ENCODE measurements around the gene TFIP11. TPM values are rescaled to one million over a fixed set of nuclear protein-coding genes. Genes with fewer than 3 reads are reported as not detected.

The TFIP11 gene
- 10 to 100 TPM; 30.5 to 46.3 (median 42.2) TPM for total RNA-seq
- 10 to 100 TPM; 21.5 to 32.1 (median 27.3) TPM for polyA plus RNA-seq
- long read RNA-seq, donor 1, partial matches to known transcripts: 12 of 16 reads
- long read RNA-seq, donor 1, other reads (novel, unspliced or antisense): 0 of 16 reads
- long read RNA-seq, donor 2, partial matches to known transcripts: 0 of 8 reads
- long read RNA-seq, donor 2, other reads (novel, unspliced or antisense): 0 of 8 reads

DNA sequence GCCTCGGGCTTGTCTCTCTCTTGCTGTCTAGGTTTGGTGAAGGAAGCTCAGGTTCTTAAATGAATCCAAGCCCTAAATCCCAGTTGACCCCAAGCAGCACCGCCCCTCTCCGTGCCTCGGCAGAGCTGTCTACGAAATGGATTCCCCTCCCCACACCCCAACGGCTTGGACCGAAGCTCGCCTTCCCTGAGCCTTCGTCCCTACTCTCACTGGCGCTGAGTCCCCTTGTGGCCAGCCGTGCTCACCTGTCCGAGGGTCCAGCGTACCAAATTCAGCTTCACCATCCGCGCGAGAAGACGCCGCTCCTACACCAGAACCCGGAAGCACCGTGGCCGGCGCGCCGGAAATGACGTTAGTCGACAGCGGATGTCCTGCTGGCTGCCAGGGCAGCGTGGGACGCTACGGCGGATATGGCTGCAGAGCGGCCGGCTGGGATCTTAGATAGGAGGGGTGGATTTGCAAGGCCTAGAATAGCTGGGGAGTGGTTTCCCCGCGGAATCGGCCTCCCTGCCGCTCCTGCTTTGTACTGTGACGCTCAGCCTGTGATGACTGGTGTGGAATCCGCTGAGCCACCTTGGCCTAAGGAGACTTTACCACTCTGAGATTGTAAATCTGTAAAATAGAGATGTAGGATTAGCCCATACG lies at the start of gene TFIP11:
Gene TFIP11, minus strand, starts transcription at position 325 of the 645 bp plus-strand sequence. CDS start 2,201 bp downstream, outside the sequence.
- H3K27me3 ChIP-seq (replicated peaks in 1 of 7): no peaks in the 10 kb centered on the region
- 0 to 1% (median 0%) methylated on average over 37 to 40 of the region's 40 CpGs for WGBS, 5 donors
- DNase-seq: peak; percentile 98
- H3K4me3 ChIP-seq: peak within 1 kb of the TSS; percentile 56 to 94 (median 84)
- H3K27ac ChIP-seq: peak within 1 kb of the TSS; percentile 58 to 92 (median 77)
- peaks cover 19 to 59% (median 37%) of the 10 kb centered on the region in 6 donors for H3K4me1 ChIP-seq
- H3K9me3 ChIP-seq: no peaks in the 10 kb centered on the region
- TF ChIP-seq POLR2A (IDR thresholded peaks at IDR 0.05) (peak in 1 of 3 donors; percentile 42), POLR2AphosphoS5 (IDR thresholded peaks at IDR 0.05) (peak; percentile 99)
- TF ChIP-seq, protein P1, sequence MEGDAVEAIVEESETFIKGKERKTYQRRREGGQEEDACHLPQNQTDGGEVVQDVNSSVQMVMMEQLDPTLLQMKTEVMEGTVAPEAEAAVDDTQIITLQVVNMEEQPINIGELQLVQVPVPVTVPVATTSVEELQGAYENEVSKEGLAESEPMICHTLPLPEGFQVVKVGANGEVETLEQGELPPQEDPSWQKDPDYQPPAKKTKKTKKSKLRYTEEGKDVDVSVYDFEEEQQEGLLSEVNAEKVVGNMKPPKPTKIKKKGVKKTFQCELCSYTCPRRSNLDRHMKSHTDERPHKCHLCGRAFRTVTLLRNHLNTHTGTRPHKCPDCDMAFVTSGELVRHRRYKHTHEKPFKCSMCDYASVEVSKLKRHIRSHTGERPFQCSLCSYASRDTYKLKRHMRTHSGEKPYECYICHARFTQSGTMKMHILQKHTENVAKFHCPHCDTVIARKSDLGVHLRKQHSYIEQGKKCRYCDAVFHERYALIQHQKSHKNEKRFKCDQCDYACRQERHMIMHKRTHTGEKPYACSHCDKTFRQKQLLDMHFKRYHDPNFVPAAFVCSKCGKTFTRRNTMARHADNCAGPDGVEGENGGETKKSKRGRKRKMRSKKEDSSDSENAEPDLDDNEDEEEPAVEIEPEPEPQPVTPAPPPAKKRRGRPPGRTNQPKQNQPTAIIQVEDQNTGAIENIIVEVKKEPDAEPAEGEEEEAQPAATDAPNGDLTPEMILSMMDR (IDR thresholded peaks at IDR 0.05 in 8 of 11, conservative IDR thresholded peaks at IDR 0.05 in 3 of 11): peak in 2 of 11 experiments; percentile 13 to 14
- peaks cover 0 to 35% (median 30%) of the 10 kb centered on the region in 6 donors for H3K36me3 ChIP-seq
- intact Hi-C loops (cut with DNase I; ENCODE audit: low total_unique reads): no loop called here

DNA sequence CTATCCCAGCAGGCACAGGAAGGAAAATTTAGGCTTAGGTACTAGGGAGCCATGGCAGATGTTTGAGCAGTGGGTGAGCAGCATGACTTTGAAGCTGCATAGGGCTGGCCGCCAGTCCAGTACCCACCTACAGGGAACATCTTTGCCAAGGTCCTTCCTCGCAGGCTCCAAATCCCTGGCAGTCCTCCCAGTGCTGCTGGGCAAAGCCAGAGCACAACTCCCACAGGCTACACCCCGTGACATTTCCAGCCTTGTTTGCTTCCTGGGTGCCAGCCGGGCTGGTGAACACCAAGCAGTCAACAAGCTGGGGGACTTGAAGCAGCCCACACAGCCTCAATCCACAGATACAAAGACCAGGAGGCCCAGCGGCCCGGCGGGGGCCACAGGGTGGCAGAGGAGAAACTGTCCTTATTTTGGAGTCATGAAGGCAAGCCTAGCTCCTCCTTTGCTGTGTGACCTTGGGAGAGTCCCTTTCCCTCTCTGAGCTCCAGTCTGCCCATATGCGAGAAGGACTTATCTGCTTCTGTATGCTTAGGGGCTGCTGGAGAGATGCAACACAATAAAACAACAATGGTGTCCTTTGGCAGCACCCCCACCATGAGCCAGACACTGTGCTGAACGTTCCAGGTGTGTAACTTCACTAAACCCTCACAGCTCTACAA lies 49.6 kb upstream of the TFIP11 start:
- TF ChIP-seq POLR2AphosphoS5 (IDR thresholded peaks at IDR 0.05) (no peak), POLR2A (IDR thresholded peaks at IDR 0.05) (no peak)
- TF ChIP-seq, protein P1 (IDR thresholded peaks at IDR 0.05 in 8 of 11, conservative IDR thresholded peaks at IDR 0.05 in 3 of 11): no peak
- 72 to 85% (median 83%) methylated on average over 2 to 9 of the region's 9 CpGs for WGBS, 5 donors
- H3K36me3 ChIP-seq: peaks cover 0 to 45% (median 8%) of the 10 kb centered on the region in 6 donors
- intact Hi-C loops (cut with DNase I; ENCODE audit: low total_unique reads): no loop called here
- peaks cover 3 to 95% (median 52%) of the 10 kb centered on the region in 6 donors for H3K4me1 ChIP-seq
- no peak overlapping the region for H3K4me3 ChIP-seq
- H3K27me3 ChIP-seq (replicated peaks in 1 of 7): no peaks in the 10 kb centered on the region
- H3K27ac ChIP-seq: peak overlapping the region in 1 of 8 donors; percentile 42
- DNase-seq: no peak
- no peaks in the 10 kb centered on the region for H3K9me3 ChIP-seq

DNA sequence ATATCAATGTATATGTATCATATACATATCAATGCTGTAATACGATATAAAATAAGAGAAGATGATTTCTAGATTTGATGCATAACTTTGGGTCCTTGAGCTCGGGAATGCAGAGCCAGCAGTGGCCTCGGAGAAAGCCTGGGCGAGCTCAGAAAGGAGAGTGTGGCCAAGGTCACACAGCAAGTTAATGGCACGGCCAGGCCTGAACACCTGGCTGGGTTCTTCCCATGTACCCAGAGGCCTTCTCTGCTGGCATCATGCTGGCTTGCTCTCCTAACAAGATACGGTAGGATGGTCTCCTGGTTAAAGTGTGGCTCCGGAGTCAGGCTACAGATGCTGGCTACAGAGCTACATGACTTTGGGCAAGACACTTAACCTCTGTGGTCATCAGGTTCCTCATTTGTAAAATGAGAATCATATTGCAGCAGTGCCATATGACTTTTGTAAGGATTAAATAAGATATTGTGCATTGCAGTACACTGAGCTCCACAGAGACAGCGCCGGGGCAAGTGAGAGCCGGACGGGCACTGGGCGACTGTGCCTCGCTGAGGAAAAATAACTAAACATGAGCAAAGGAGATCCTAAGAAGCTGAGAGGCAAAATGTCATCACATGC lies 47.8 kb upstream of the TFIP11 start:
- peaks cover 3 to 94% (median 55%) of the 10 kb centered on the region in 6 donors for H3K4me1 ChIP-seq
- TF ChIP-seq, protein P1 (IDR thresholded peaks at IDR 0.05 in 8 of 11, conservative IDR thresholded peaks at IDR 0.05 in 3 of 11): no peak
- TF ChIP-seq POLR2AphosphoS5 (IDR thresholded peaks at IDR 0.05) (no peak), POLR2A (IDR thresholded peaks at IDR 0.05) (no peak)
- WGBS, 5 donors: 79 to 93% (median 82%) methylated on average over 13 of the region's 13 CpGs
- H3K27ac ChIP-seq: peak overlapping the region in 5 of 8 donors; percentile 7 to 51 (median 36)
- H3K9me3 ChIP-seq: no peaks in the 10 kb centered on the region
- no peak overlapping the region for H3K4me3 ChIP-seq
- intact Hi-C loops (cut with DNase I; ENCODE audit: low total_unique reads): no loop called here
- H3K27me3 ChIP-seq (replicated peaks in 1 of 7): no peaks in the 10 kb centered on the region
- no peak for DNase-seq
- H3K36me3 ChIP-seq: peaks cover 0 to 44% (median 7%) of the 10 kb centered on the region in 6 donors
